Measurements from ENCODE around the gene ICE2.
"Not testable (repeated sequence)": the region's sequence is repeated elsewhere in the genome, so short reads cannot be mapped to it uniquely, and the experiment has no call there.

The ICE2 gene

DNA sequence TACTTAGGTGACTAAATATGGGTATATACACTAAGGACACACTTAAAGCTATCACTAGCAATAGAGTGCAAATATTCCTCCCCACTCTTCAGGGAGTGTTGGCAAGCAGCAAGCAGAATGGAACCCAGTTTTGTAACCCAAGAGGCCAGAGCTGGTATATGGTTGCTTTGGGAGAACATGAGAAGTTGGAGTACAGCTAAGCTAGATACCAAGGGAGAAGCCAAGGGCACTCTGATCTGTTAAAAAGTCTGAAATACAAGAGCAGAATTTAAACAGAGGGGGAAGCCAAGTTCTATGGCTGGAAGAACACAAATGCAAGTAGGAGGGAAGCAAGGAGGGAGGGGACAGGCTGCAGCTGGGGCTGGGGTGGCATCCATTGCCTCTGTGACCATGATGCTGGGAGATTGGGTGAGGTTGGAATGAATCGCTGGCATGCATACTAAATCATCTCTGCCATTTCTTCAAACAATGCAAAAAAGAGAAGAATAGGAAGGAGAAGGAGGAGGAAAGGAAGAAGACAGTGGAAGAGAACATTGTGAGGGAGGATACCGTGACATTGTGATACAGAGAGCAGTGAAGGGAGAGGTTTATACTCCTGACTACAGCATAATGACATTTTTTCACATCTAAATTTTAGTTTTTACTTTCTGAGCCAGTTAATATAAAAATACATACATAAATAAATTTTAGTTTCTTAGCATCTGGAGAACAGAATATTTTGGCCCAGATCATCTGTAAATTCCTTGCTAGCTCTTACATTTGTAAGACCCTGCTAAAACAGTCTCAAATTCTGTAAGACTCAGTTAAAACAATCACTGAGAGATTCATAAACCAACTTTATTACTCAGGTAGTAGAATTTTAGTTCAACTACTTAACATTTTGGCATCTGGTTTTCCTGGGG lies 72.2 kb downstream of the ICE2 start:
- no peak for DNase-seq

DNA sequence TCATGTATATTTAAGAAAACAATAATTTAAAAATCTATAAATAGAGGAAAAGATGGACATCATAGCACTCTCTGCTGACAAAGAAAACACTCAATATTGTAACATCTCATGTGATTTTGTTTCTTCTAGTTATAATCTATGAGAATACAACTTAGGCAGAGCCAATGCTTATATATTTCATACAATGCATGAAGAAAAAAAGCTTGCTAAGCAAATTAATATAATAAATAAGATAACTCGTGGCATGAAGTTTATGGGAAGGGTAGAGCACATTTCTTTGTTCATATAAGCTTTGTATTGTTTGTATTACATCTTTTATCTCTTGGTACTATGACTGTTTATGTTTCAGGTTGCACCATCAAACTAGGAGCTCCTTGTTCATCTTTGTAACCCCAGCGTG lies 73.5 kb downstream of the ICE2 start:
- no peak for DNase-seq

DNA sequence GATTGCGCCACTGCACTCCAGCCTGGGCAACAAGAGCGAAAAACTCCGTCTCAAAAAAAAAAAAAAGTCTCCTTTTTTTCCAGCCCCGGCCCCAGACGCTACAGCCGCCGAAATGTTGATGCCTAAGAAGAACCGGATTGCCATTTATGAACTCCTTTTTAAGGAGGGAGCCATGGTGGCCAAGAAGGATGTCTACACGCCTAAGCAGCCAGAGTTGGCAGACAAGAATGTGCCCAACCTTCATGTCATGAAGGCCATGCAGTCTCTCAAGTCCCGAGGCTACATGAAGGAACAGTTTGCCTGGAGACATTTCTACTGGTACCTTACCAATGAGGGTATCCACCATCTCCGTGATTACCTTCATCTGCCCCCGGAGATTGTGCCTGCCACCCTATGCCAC lies 74.6 kb downstream of the ICE2 start:
- not testable (repeated sequence) for DNase-seq

DNA sequence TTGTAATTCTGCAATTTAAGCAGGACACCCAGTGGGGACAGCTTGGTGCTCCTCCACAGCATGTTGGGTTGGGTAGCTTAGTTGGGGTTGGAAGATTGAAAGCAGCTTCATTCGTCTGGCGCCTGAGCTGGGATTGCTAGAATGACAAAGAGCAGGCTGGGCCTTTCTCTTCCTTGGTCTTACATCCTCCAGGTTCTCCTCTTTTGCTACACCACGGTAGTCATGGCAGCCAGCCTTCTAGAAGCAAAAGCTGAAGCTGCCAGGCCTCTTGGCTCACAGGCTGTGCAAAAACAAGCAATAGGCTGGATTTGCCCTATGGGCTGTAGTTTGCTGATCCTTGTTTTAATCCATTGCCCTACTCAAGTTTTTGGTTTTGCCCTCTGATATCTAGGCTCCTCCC lies 78.0 kb downstream of the ICE2 start:
- no peak for DNase-seq

DNA sequence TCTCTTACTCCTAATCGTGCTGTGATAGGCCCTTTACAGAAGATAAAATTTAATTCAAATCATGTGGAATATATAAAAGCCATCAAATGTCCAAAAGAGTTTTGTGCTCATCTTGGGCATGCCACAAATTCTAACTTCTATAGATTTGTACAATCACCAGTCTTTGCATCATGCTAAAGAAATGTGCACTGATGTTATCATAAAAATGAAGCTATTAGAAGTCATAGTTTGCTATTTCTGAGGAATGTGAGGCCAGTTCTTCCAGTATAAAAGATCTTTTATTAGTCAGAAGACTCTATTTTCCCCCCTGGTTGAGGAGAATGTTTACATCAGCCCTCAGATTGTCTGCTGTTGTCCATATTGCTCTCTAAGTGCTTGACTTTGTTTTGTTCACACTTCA lies 79.0 kb downstream of the ICE2 start:
- no peak for DNase-seq

DNA sequence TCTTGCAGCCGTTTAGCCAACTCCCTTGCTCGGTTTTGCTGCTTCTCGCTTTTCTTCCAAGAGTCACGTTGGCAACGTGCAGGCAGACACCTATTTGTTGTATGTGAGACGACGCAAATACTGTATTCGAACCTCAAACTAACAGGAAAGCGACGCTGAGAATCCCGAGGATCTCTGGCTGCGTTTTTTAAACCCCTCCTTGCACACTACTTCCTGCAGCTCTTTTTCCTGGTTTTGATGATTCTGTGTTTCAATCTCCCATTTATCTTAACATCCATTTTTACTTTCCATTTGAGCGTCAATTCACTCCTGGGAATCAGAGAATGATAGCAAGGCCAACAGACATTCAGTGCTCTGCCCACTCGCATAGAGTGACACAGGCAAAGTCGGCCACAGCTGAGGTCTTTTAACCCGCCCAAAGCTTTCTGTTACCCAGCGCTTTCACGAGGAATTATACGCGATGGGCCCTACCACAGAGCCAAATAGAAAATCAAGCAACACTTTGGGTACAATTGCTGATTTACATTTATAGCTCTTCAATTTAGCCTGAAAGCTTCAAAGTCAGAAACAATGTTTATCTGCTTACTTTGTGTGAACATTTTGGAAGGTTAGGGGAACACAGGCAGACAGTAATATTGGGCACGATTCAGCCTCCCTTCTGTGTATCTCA lies 79.6 kb downstream of the ICE2 start:
- no peak for DNase-seq

DNA sequence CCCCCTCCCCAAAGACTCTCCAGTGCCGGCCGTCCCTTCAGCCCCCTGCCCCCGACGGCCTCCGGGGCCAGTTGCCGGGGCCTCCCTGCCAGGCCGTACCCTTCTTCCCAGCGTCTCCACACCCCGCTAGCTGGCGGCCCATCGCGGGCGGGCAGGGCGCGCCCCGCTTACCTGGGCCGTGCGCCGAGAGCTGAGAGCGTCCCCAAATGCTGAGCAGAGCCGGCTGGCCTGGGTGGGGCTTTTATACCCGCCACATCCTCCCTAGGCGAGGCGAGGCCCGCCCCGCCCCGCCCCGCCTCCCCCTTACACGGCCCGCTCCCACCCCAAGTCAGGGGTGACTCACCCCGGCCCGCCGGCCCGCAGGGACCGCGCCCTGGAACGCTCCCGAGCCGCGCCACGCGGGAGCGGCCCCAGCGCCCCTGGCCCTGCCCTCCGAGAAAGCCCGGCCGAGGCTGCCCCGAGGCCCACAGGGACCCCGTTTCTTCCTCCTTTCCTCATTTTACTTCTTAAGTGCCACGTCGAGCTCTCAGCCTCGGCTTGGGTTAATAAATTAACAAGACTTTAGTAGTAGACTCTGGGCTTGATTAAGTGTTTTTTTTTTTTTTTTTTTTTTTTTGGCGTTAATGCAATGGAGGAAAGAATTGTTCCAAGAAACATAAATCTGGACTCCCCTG lies 81.0 kb downstream of the ICE2 start, which contains the start of gene ANXA2:
ANXA2 (minus strand) TSS at position 215 of the 674 bp plus-strand sequence. CDS start 11,911 bp downstream, outside the sequence.
- no peak for DNase-seq

DNA sequence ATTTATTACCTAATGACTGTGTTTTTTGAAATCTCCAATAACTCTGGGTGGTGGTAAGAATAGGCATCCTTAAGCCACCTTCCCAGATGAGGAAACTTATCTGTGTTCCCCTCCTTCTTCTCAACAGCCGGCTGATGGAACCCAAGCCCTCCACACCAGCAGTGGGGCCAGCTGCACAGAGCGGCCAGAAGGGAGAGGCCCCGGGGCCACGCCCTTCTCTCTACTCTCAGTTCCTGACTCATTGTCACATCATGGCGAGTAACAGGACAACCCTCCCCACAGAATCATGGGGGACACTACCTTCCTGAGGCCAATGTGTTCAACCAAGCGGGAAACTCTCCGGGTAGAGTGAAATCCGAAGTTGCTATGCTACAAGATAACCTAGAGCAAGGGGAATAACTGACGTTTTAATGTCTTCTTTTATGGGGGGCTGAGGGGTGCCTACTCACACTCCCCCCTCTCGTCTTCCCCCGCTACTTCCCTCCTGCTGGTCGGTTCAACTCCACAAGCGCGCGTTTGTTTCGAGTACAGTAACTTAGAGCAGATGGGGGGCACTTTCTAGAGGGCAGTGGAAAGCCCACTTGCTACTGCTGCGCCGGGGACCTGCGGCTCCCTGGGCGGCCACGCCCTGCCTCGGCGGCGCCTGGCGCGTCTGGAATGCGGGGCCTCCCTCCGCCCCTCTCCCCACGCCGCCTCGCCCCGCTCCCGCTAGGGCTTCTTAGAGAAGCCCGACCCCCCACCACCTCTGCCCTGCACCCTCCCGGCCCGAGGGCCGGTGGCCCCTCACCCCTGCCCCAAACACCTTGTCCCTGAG lies 81.8 kb downstream of the ICE2 start:
- no peak for DNase-seq

DNA sequence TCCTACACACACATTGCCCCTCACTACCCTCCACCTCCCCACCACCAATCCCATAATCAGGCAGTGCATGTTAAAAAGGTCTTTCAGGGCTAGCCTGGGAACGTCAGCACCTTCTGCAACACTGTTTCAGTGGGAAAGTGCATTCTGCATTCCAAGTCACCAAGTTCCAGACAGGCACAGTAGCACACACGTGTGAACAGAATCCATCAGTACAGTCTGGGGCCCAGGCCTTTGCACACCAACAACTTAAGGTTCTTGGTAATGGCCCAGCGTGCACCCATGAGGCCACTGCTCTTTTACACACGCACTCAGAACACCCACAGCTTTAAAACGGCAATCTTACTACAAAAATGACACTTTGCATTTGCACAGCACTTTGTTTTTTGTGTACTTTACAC lies 82.4 kb downstream of the ICE2 start:
- no peak for DNase-seq

DNA sequence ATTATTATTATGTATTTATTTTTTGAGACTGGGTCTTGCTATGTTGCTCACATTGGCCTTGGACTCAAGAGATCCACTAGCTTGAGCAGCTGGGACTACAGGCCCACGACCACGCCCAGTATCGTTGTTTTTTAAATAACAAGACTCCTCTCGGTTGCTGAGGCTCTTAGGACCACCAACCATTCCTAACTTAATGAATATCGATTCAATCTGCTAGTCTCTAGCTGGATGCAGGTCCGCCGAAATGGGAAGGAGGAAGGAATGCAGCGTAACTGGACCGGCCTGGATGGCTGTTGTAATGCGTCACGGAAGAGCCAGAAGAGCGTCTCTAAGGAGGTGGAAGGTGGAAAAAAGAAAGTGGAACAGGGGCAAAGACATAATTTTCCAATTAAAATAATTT lies 82.8 kb downstream of the ICE2 start:
- DNase-seq = no peak

DNA sequence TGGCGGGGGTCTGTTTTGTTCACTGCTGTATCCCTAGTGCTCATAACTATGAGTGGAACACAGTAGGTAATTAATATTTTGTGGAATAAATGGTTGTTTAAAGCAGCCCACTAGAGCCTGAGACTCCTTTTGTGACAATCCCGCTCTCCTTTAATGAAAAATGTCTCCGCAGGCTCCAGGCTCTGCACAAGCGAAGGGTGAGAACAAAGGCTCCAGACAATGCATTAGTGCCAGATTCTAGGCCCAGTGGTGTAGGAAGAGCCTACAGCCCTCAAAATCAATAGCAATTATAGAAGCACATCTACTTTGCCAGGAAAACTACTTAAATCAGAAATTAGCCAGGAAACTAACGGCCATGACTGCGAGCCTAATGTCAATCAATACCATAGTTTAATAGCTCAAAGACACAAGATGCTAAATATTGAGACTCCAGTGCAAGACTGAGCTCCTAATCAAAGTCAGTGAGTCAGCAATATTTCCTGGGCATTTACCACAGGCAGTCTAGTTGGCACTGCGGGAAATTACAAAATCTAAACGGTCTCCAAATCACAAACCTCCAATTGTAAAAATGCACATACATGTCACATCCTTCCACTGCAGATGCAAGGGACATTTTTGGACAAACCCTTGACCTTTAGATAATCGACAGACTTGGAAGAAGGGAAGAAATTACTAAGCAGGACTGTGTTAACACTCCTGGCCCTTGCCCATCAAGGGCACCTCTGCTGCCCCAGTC lies 83.5 kb downstream of the ICE2 start:
- DNase-seq = no peak

DNA sequence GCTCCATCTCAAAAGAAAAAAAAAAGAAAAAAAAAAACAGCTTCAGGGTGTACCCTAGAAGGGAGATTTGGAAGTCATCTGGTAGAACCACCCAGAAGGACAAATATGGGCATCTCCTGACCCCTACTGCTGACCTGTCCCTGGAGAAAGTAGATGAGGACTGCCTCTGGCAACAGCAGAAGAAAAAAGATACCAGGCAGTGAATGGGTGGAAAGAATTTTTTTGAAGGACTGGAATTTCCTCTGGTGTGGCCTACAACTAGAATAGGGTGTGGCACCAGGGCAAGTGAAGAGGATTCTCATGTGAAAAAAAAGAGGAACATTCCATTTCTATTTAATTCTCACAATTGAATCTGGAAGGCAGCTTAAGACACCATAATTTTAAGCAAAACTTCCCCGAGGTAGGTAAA lies 84.2 kb downstream of the ICE2 start:
- no peak for DNase-seq

DNA sequence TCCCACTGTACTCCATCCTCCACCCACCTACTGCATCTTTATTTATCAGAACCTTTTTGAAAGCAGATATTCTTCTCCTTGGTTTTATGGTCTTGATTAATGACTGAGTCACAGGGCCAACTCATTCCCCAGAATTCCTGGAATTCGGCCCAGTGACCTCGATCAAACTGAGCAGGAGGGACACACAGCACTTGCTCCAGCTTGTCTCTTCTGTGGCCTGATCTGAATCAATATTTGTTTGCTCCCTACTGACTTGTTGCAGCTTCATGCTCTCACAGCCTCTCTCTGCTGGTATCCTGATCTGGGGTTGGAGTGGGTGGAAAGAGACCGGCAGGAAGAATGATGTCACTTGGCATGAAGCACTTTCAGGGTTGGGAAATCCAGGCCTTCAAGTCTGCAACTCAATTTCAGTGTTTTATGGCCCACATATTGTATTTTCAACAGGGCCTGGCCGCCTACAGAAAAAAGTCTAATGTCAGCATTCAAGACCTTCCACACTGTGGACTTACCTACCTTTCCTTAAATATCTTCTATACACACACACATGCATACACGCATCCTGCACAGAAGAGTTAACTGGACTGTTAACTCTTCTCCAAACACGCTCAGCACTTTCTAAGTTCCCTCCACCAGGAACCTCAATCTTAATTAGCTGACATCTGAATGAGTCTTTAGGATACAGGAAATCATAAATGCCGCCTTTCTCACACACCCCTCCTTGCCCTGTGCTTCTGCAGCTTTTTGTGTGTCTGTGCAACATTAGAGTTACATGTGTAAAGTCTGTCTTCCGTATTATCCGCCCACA lies 85.8 kb downstream of the ICE2 start:
- peak; percentile 9 for DNase-seq

DNA sequence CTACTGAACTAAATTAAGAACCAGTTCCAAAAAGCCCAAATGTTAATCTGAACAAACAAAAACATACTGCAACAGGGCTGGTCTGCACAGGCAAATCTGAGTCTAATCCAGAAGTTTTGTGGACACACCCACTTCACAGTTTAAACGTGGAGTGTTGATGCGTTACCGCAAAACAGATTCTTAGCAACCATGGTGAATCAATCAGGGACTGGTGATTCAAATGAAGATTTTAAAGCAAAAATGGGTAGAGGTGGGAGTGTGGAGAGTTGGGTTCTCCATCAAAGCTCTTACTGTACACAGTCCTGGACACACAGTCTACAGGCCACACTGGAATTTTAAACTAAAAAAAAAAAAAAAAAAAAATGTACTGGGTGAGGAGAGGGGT lies 86.3 kb downstream of the ICE2 start:
- no peak for DNase-seq

DNA sequence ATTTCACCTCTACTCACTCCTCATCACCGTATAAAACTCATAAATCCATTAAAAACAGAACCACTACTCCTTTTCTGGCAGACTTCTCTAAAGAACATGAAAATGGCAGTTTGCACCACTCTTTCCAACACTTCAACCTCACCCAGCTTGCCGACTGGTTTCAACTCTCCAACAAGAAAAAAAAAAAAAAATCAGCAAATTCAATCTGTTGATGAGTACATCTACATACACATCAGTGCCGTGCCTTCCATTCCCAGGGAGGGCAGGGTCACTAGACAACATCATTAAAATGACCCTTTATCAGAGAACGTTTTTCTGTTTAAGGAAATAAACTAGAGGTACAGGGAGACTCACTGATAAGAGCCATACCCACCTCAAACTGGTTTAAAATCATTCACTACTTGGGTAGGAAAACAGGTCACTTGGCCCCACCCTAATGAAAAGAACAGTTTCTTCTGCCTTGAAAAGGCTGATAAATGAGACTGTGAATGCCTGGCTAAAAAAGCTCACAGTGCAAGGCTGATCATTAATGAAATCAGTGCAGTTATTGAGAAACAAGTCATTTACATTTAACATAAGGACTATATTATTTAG lies 87.1 kb downstream of the ICE2 start:
- DNase-seq = no peak

DNA sequence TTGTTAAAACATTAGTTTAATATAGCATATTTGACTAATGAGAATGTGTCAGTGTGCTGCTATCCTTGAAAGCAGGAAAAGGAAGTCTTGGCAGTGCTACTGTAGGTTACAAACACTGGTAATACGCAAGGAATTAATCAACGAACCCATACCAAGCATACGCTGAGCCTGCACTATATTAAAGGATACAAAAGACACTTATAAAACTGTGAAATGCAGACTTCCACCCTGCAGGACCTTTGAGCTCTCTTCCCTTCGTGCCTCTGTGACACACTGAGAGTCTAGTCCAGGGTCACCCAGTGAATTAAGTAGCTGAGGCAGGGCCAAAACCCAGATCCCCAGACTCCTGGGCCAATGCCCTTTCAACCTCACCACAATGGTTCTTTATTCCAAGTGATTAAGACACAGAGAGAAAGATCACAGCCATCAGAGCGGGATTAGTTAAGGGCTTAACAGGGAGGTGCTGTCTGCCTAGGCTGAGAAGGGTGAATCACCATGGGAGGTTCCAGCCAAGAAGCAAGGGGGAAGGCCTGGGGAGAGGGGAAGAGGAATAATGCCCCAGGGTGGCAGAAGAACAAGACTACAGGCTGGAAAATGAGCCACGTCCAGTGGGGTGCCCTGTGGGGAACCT lies 88.0 kb downstream of the ICE2 start:
- DNase-seq = no peak

DNA sequence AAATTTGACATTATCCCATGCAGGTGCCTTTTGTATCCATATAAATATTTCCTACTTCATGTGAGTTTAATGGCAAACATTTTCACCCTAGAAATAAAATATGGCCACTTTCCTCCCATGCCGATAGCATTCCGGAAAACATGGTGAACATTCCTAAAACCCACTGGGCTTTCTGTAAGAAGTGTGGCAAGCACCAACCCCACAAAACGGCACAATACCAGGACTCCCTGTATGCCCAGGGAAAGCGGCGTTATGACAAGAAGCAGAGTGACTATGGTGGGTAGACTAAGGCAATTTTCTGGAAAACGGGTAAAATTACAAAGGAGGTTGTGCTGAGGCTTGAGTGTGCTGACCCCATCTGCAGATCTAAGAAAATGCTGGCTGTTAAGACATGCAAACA lies 88.7 kb downstream of the ICE2 start:
- DNase-seq = no peak

DNA sequence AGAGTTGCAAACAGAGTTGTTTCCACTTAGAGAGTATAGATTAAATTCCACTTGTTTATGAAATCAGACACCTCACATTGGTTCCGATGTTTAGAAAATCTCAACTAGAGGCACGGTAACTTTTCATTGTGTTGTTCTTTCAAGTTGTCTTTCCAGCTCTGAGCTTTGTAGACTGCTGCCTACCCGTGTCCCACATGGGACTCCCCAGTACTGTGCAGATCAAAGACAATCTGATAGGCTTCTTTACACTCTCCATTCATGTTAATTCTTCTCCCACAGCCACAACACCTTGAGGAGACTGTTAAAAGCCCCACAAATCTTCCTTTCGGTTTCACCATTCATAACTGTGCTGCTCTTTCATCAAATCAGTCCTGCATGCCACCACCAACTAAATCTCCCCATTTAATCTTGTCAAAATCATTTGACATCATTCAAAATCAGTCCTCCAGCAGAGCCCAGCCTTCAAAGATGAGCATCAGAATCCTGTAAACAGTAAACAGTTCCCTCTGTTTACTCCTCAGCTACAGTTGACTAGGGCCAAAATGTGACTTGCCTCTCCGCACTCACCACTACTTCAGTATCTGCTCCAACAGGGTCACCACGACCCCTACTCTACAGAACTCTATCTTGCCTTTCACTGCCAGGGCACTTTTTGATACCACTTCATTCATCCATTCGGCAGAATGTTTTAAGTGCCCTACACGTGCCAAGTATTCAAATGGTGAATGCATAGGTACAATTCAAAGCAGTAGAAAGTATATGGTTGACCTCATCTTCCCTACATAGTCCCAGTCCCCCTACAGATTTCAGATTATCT lies 89.5 kb downstream of the ICE2 start:
- DNase-seq = no peak

DNA sequence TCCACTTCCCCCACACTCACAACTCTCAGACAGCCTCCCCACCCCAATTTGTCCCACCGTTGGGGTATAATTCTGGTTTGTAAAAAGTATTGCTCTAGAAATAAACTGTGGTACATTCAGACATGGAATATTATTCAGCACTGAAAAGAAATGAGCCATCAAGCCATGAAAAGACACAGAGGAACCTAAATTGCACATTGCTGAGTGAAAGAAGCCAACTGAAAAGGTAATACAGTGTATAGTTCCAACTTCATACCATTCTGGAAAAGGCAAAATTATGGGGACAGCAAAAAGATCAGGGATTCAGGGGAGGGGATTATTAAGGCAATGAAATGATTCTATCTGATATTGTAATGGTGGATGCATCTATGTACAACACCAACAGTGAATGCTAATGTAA lies 91.6 kb downstream of the ICE2 start:
- DNase-seq = no peak

DNA sequence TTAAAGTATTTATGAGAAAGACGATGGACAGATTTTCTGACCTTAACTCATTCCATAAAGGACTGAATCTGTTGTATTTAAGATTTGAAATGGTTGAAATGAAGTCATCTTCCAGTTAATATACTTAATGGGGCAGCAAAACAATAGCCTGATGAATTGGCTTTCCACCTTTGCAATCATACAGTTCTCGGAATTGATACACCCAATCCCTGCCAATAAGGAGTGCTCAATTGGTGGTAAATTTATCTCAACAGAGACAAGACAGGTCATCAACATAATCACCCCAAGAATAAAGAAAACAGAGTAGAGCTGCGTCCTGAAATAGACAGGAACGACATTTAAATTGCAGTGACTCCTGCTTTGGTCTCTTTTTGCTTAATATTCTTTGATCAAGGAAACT lies 92.3 kb downstream of the ICE2 start:
- DNase-seq = no peak

All from NCI-H1694 (cell line).